HepG2 (cell line): ENCODE measurements around the gene ACTG2. TPM values are rescaled to one million over a fixed set of nuclear protein-coding genes. Genes with fewer than 3 reads are reported as not detected.

Source experiments
- ATAC-seq: fragments of 200-7000 bp; cut with Tn5 transposase; 3 replicates; pipeline ENCODE4 v1.9.1; 2020; ENCODE audit warnings: mild to moderate bottlenecking, moderate library complexity
- BruUV-seq: library from RNA; stranded (reverse); fragments of 400-500 nt; replicated peaks from 2 replicates; lab custom pipeline; 2021; lab: Mats Ljungman, UMichigan
- CTCF ChIA-PET: fragments of 300-600 bp; formaldehyde crosslinking; extraction: SDS; loops from one replicate; lab custom pipeline; 2021; ENCODE audit warnings: low total read pairs, inconsistent platforms, low intra/inter-chr PET ratio; lab: Yijun Ruan, JAX
- POLR2A ChIA-PET: fragments of 350-600 bp; sonication (Branson Sonifier 250); formaldehyde crosslinking; loops from one replicate; lab custom pipeline; 2020; ENCODE audit warnings: antibody characterized with exemption, inconsistent platforms; lab: Yijun Ruan, JAX
- DNase-seq: peaks from one replicate; pipeline ENCODE4 v3.0.0-alpha.2; 2015; ENCODE audit warnings: low spot score
- FAIRE-seq: peaks from 3 replicates; lab custom pipeline; 2011; peaks lifted over from hg19 to GRCh38; lab: Jason Lieb, UNC
- H2AFZ ChIP-seq: one replicate; pipeline ENCODE4 v1.6.1; 2011; ENCODE audit warnings: low read length, inconsistent platforms
- H3K27ac ChIP-seq: fragments of 300-600 bp; 3 replicates; pipeline ENCODE4 v1.8.0; 2011; ENCODE audit warnings: mixed run types, mild to moderate bottlenecking, mixed read lengths, low read length, inconsistent platforms; ENCODE audit not compliant: insufficient read depth; ENCODE audit errors: extremely low read length
- H3K27me3 ChIP-seq, 2 experiments: fragments of 200-600 bp in 1 of 2; 2 replicates in 1 of 2; 3 replicates in 1 of 2; pipeline versions ENCODE4 v1.6.0 to v1.8.0; 2011; ENCODE audit warnings: low read length in 2 of 2, mild to moderate bottlenecking in 2 of 2, moderate library complexity in 2 of 2, inconsistent platforms in 1 of 2; ENCODE audit not compliant: insufficient read depth in 2 of 2, control insufficient read depth in 1 of 2
- H3K36me3 ChIP-seq, 2 experiments: fragments of 200-600 bp in 1 of 2; replicated peaks in 1 of 2; 2 replicates in 1 of 2; 3 replicates in 1 of 2; pipeline versions ENCODE4 v1.5.1 to v1.8.0; 2011; ENCODE audit warnings: low read length in 2 of 2, inconsistent platforms in 1 of 2; ENCODE audit not compliant: insufficient read depth in 2 of 2, control insufficient read depth in 1 of 2
- H3K4me1 ChIP-seq: 2 replicates; pipeline ENCODE4 v1.5.1; 2012; ENCODE audit warnings: low read length, inconsistent platforms; ENCODE audit not compliant: insufficient read depth
- H3K4me2 ChIP-seq: 2 replicates; pipeline ENCODE4 v1.6.0; 2011; ENCODE audit warnings: low read depth, low read length, inconsistent platforms
- H3K4me3 ChIP-seq, 3 experiments: fragments of 200-600 bp in 1 of 3; sonication (generic), shearing (Covaris generic) in 1 of 3; replicated peaks in 1 of 3; 2 replicates each; pipeline ENCODE4 v1.5.1; 2011 to 2016; ENCODE audit warnings: low read length in 3 of 3, inconsistent platforms in 2 of 3, low read depth in 2 of 3, mild to moderate bottlenecking in 2 of 3, control low read depth in 1 of 3, mixed read lengths in 1 of 3; ENCODE audit not compliant: insufficient read depth in 1 of 3
- H3K79me2 ChIP-seq: one replicate; pipeline ENCODE4 v1.6.1; 2011; ENCODE audit warnings: low read length, inconsistent platforms; ENCODE audit not compliant: insufficient read depth
- H3K9ac ChIP-seq: 2 replicates; pipeline ENCODE4 v1.6.0; 2011; ENCODE audit warnings: mild to moderate bottlenecking, low read depth, low read length, inconsistent platforms; ENCODE audit not compliant: insufficient read depth
- H3K9me3 ChIP-seq: 2 replicates; pipeline ENCODE4 v1.5.1; 2012; ENCODE audit warnings: mild to moderate bottlenecking, low read length
- H4K20me1 ChIP-seq: 2 replicates; pipeline ENCODE4 v1.6.0; 2011; ENCODE audit warnings: inconsistent platforms, mild to moderate bottlenecking, low read length, moderate library complexity; ENCODE audit not compliant: insufficient read depth
- CEBPB ChIP-seq: IDR thresholded peaks from 2 replicates; pipeline ENCODE4 v1.6.1; 2011; ENCODE audit warnings: low read depth, low read length, improper control_type of control experiment, borderline replicate concordance
- ZNF703 ChIP-seq: sonication (generic); formaldehyde crosslinking; IDR thresholded peaks from 2 replicates; pipeline ENCODE4 v1.5.1; 2020; ENCODE audit warnings: missing genetic modification reagents, mild to moderate bottlenecking, moderate library complexity, borderline replicate concordance
- ZNF841 ChIP-seq: sonication (generic); formaldehyde crosslinking; IDR thresholded peaks from 2 replicates; pipeline ENCODE4 v1.8.1; 2023; ENCODE audit warnings: missing genetic modification reagents, borderline replicate concordance
- WGBS: methylation state at CpG from one replicate; pipeline ENCODE4 v1.1.6; 2017; ENCODE audit warnings: low lambda C conversion rate; 5-methylcytosine and 5-hydroxymethylcytosine counted together
- in situ Hi-C: cut with HindIII; loops from 2 replicates; pipeline ENCODE4 v1.10.0; 2017; ENCODE audit warnings: low pct_unique_long_range_greater_than_20kb; ENCODE audit not compliant: extremely low pct_ligation_motif_present
- intact Hi-C: fragments of 100-400 bp; cut with micrococcal nuclease; formaldehyde crosslinking; loops from one replicate; pipeline ENCODE4 v1.10.0; 2022; ENCODE audit not compliant: unreplicated experiment
- polyA plus RNA-seq, 8 experiments: library from polyadenylated mRNA; depleted of rRNA in 3 of 8; stranded (reverse) in 7 of 8; unstranded in 1 of 8; fragments of >200 nt; fragmentation: Illumina TruSeq in 4 of 8; extraction: Trizol in 4 of 8; gene quantifications; 2 replicates each; pipeline versions ENCODE4 v1.2.1 to v1.2.3, GENCODE V29; 2011 to 2016; ENCODE audit warnings: low read depth in 4 of 8, missing spikeins in 1 of 8, mixed read lengths in 1 of 8; ENCODE audit not compliant: insufficient read depth in 1 of 8
- total RNA-seq, 5 experiments: library from RNA; depleted of rRNA; stranded (reverse); fragments of >200 nt; fragmentation: Illumina TruSeq; extraction: Trizol; gene quantifications; 2 replicates each; pipeline ENCODE4 v1.2.3, GENCODE V29; 2016; ENCODE audit warnings: low read depth in 1 of 5
- TF ChIP-seq, protein P1 (sequence below), 2 experiments: sonication (generic) in 1 of 2; formaldehyde crosslinking in 1 of 2; IDR thresholded peaks; 2 replicates each; pipeline versions ENCODE4 v1.4.0 to v1.6.1; 2018 to 2020; ENCODE audit warnings: missing genetic modification reagents in 2 of 2, borderline replicate concordance in 1 of 2, low read depth in 1 of 2, mild to moderate bottlenecking in 1 of 2, missing biosample characterization in 1 of 2

The ACTG2 gene
- total and polyA plus RNA-seq, 2 of the 13 experiments (the other 11 are each of a cell fraction or from before 2014, with no cell fraction given): 0.13 TPM; not detected in 1

DNA sequence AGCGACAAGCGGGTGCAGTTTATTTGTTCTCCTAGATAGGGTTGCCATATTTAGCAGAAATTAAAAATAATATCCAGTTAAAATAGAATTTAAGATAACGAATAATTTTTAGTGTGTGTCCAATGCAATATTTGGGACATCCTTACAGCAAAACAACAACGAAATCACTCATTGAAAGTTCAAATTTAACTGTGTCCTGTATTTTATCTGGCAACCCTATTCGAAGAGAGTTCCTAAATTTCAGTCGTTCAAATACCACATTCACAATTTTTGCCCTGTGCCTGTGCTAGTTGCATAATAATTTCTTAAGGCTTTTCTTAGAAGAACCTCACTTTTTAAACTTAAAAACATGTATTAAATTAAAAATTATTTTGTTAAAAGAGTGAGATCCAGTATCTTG, 34.5 kb downstream of the ACTG2 start (continued):
- 0 out of 2 replicates have a peak, but pooled peaks have one; percentile 49 for TF ChIP-seq ZNF703 (CRISPR knock-in tag)
- TF ChIP-seq, protein P1, sequence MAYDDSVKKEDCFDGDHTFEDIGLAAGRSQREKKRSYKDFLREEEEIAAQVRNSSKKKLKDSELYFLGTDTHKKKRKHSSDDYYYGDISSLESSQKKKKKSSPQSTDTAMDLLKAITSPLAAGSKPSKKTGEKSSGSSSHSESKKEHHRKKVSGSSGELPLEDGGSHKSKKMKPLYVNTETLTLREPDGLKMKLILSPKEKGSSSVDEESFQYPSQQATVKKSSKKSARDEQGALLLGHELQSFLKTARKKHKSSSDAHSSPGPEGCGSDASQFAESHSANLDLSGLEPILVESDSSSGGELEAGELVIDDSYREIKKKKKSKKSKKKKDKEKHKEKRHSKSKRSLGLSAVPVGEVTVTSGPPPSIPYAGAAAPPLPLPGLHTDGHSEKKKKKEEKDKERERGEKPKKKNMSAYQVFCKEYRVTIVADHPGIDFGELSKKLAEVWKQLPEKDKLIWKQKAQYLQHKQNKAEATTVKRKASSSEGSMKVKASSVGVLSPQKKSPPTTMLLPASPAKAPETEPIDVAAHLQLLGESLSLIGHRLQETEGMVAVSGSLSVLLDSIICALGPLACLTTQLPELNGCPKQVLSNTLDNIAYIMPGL (CRISPR knock-in tag; IDR thresholded peaks at IDR 0.05; ENCODE audit: borderline replicate concordance in 1 of 2, low read depth in 1 of 2): no peak

DNA sequence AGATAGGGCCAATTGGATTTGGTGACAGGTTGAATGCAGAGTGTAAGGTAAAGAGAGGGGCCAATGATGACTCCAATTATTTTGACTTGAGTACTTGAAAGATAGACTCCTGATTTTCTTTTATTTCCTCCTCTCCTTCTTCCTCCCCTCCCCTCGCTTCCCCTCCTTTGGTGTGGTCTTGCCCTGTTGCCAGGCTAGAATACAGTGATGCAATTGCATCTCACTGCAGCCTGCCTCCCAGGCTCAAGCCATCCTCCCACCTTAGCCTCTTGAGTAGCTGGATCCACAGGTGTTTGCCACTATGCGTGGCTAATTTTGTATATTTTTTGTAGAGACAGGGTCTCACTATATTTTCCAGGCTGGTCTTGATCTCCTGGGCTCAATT, 36.1 kb downstream of the ACTG2 start:
- peaks cover 51% of the 10 kb centered on the region for H3K4me1 ChIP-seq
- BruUV-seq: no TSS peak
- no peak overlapping the region for H3K9ac ChIP-seq
- peaks cover 64% of the 10 kb centered on the region for H3K79me2 ChIP-seq
- no peak for FAIRE-seq
- CTCF ChIA-PET: no interaction called here
- POLR2A ChIA-PET: no interaction called here
- H3K4me2 ChIP-seq: peak overlapping the region; percentile 86
- no peak for DNase-seq
- in situ Hi-C loops: no loop called here
- H3K4me3 ChIP-seq: no peak overlapping the region
- intact Hi-C loops: loop anchor here (5.0 to 10.0 kb wide), 2 partner anchors 53 to 196 kb away; partner anchors contain the start of gene TET3
- 94% methylated on average over 2 of the region's 2 CpGs for WGBS
- H3K27me3 ChIP-seq: no peaks in the 10 kb centered on the region; a peak in 1 of 5 replicates
- no peak overlapping the region for H2AFZ ChIP-seq
- TF ChIP-seq CEBPB (peak; percentile 38; the same call in 1 of the 2 replicates), ZNF841 (CRISPR knock-in tag) (no peak)
- peaks cover 8 to 22% of the 10 kb centered on the region in 2 experiments for H3K36me3 ChIP-seq
- H3K27ac ChIP-seq: no peak overlapping the region
- H3K9me3 ChIP-seq: no peaks in the 10 kb centered on the region
- peaks cover 6% of the 10 kb centered on the region; the same call in 1 of the 2 replicates for H4K20me1 ChIP-seq
- no peak for ATAC-seq
